NCI-H748 treated with DMSO at 0.1 percent for 48 hours (cell line): ENCODE measurements around the gene CIAO2B.
"Not testable (repeated sequence)": the region's sequence is repeated elsewhere in the genome, so short reads cannot be mapped to it uniquely, and the experiment has no call there.

Experiments used
- DNase-seq: peaks from one replicate; lab custom pipeline; 2025; lab: John Stamatoyannopoulos, UW

CIAO2B gene

GRCh38 chr16:66955363-66956153 lies 21.4 kb upstream of the CIAO2B start:
- DNase-seq, result not testable (repeated sequence)

- peak; percentile 43 for DNase-seq
Observed at GRCh38 chr16:66954097-66954659, 20.0 kb upstream of the CIAO2B start.

- no peak for DNase-seq
Observed at GRCh38 chr16:66953462-66954096, 19.4 kb upstream of the CIAO2B start.

GRCh38 chr16:66952430-66953110 lies 18.4 kb upstream of the CIAO2B start:
- DNase-seq, result no peak

- DNase-seq, result no peak
Observed at GRCh38 chr16:66950971-66951790, 17.0 kb upstream of the CIAO2B start.

GRCh38 chr16:66950437-66950836 lies 16.2 kb upstream of the CIAO2B start:
- DNase-seq, result no peak

GRCh38 chr16:66949472-66949871 lies 15.3 kb upstream of the CIAO2B start:
- DNase-seq, result no peak

GRCh38 chr16:66948837-66949225 lies 14.6 kb upstream of the CIAO2B start:
- DNase-seq, result no peak

- DNase-seq, result no peak
Observed at GRCh38 chr16:66948134-66948836, 14.1 kb upstream of the CIAO2B start.

- peak; percentile 58 for DNase-seq
Observed at GRCh38 chr16:66947302-66948065, 13.3 kb upstream of the CIAO2B start.

GRCh38 chr16:66946974-66947301 lies 12.7 kb upstream of the CIAO2B start:
- no peak for DNase-seq

GRCh38 chr16:66946541-66946940 lies 12.3 kb upstream of the CIAO2B start:
- no peak for DNase-seq

- no peak for DNase-seq
Observed at GRCh38 chr16:66945939-66946338, 11.7 kb upstream of the CIAO2B start.

- DNase-seq, result not testable (repeated sequence)
Observed at GRCh38 chr16:66944971-66945370, 10.8 kb upstream of the CIAO2B start.

GRCh38 chr16:66944054-66944441 lies 9.8 kb upstream of the CIAO2B start:
- DNase-seq, result no peak

GRCh38 chr16:66943426-66944053 lies 9.3 kb upstream of the CIAO2B start:
- no peak for DNase-seq

GRCh38 chr16:66942981-66943380 lies 8.8 kb upstream of the CIAO2B start:
- no peak for DNase-seq

- no peak for DNase-seq
Observed at GRCh38 chr16:66940236-66940635, 6.0 kb upstream of the CIAO2B start.

GRCh38 chr16:66939366-66939765 lies 5.2 kb upstream of the CIAO2B start:
- no peak for DNase-seq

GRCh38 chr16:66937725-66938337 lies 3.6 kb upstream of the CIAO2B start:
- no peak for DNase-seq
